HG02798 (cell line): ENCODE results near the gene RHEB.

Experiments used
- ATAC-seq: cut with Tn5 transposase; IDR thresholded peaks from one replicate; pipeline ENCODE4 v1.9.1; 2021; ENCODE audit warnings: mild to moderate bottlenecking; ENCODE audit not compliant: unreplicated experiment, poor library complexity

The RHEB gene

GRCh38 chr7:151505433-151505832, 14.3 kb downstream of the RHEB start:
- no peak for ATAC-seq

- ATAC-seq: no peak
These were observed 14.9 kb downstream of the RHEB start for GRCh38 chr7:151504715-151505326.

- no peak for ATAC-seq
These were observed 15.6 kb downstream of the RHEB start for GRCh38 chr7:151503902-151504714.

- ATAC-seq: no peak
These were observed 18.0 kb downstream of the RHEB start for GRCh38 chr7:151501676-151502075.

- ATAC-seq: no peak
These were observed 21.2 kb downstream of the RHEB start for GRCh38 chr7:151498495-151498894.

- ATAC-seq: no peak
These were observed 22.3 kb downstream of the RHEB start for GRCh38 chr7:151497306-151497871.

- no peak for ATAC-seq
These were observed 24.3 kb downstream of the RHEB start for GRCh38 chr7:151495360-151495759.

- ATAC-seq: no peak
These were observed 25.1 kb downstream of the RHEB start for GRCh38 chr7:151494298-151495284.

- ATAC-seq: no peak
These were observed 26.6 kb downstream of the RHEB start for GRCh38 chr7:151493083-151493482.

- ATAC-seq: no peak
These were observed 27.8 kb downstream of the RHEB start for GRCh38 chr7:151491859-151492258.

- no peak for ATAC-seq
These were observed 29.1 kb downstream of the RHEB start for GRCh38 chr7:151490456-151491105.

- ATAC-seq: no peak
These were observed 30.2 kb downstream of the RHEB start for GRCh38 chr7:151489498-151489897.

GRCh38 chr7:151488096-151488495, 31.6 kb downstream of the RHEB start:
- ATAC-seq: no peak

- ATAC-seq: no peak
These were observed 32.5 kb downstream of the RHEB start for GRCh38 chr7:151487228-151487627.

- ATAC-seq: no peak
These were observed 33.6 kb downstream of the RHEB start for GRCh38 chr7:151486074-151486473.

GRCh38 chr7:151484971-151485707, 34.6 kb downstream of the RHEB start:
- no peak for ATAC-seq

- no peak for ATAC-seq
These were observed 36.0 kb downstream of the RHEB start for GRCh38 chr7:151483711-151483983.

- no peak for ATAC-seq
These were observed 36.6 kb downstream of the RHEB start for GRCh38 chr7:151482883-151483710.
